ENCODE results near the gene ULK2.
"Not testable (repeated sequence)": the region's sequence is repeated elsewhere in the genome, so short reads cannot be mapped to it uniquely, and the experiment has no call there.

ULK2 gene

GRCh38 chr17:19766421-19767270 is 101.1 kb downstream of the ULK2 start:
- DNase-seq (ENCODE audit: low spot score) = peak; percentile 54

GRCh38 chr17:19766016-19766415 is 101.7 kb downstream of the ULK2 start:
- DNase-seq (ENCODE audit: low spot score) = no peak

- DNase-seq (ENCODE audit: low spot score) = not testable (repeated sequence)
Observed at GRCh38 chr17:19763991-19764390, 103.7 kb downstream of the ULK2 start.

- DNase-seq (ENCODE audit: low spot score) = no peak
Observed at GRCh38 chr17:19763416-19763815, 104.3 kb downstream of the ULK2 start.

GRCh38 chr17:19762515-19762961 is 105.2 kb downstream of the ULK2 start:
- peak; percentile 47 for DNase-seq (ENCODE audit: low spot score)

GRCh38 chr17:19760746-19761145 is 107.0 kb downstream of the ULK2 start:
- no peak for DNase-seq (ENCODE audit: low spot score)

- DNase-seq (ENCODE audit: low spot score) = no peak
Observed at GRCh38 chr17:19759568-19760549, 107.9 kb downstream of the ULK2 start.

GRCh38 chr17:19757536-19758180 is 110.1 kb downstream of the ULK2 start:
- DNase-seq (ENCODE audit: low spot score) = no peak

- DNase-seq (ENCODE audit: low spot score) = no peak
Observed at GRCh38 chr17:19756546-19756945, 111.2 kb downstream of the ULK2 start.

- no peak for DNase-seq (ENCODE audit: low spot score)
Observed at GRCh38 chr17:19755821-19756510, 111.8 kb downstream of the ULK2 start.

GRCh38 chr17:19755392-19755791 is 112.3 kb downstream of the ULK2 start:
- DNase-seq (ENCODE audit: low spot score) = no peak

- DNase-seq (ENCODE audit: low spot score) = peak; percentile 34
Observed at GRCh38 chr17:19753661-19754463, 113.9 kb downstream of the ULK2 start.

- DNase-seq (ENCODE audit: low spot score) = peak; percentile 78
Observed at GRCh38 chr17:19753051-19753509, 114.7 kb downstream of the ULK2 start.

- DNase-seq (ENCODE audit: low spot score) = no peak
Observed at GRCh38 chr17:19752216-19753050, 115.3 kb downstream of the ULK2 start.

GRCh38 chr17:19750835-19751234 is 116.9 kb downstream of the ULK2 start:
- DNase-seq (ENCODE audit: low spot score) = no peak

GRCh38 chr17:19750020-19750572 is 117.6 kb downstream of the ULK2 start:
- DNase-seq (ENCODE audit: low spot score) = no peak

GRCh38 chr17:19748807-19749193 is 118.9 kb downstream of the ULK2 start:
- DNase-seq (ENCODE audit: low spot score) = no peak

- no peak for DNase-seq (ENCODE audit: low spot score)
Observed at GRCh38 chr17:19747829-19748806, 119.6 kb downstream of the ULK2 start, which contains the start of gene ALDH3A1. Gene ALDH3A1 (minus strand): TSS chr17:19748298. CDS start chr17:19745129, 3,169 bp downstream.
